ENCODE data around the gene PAFAH1B1.

The PAFAH1B1 gene

DNA sequence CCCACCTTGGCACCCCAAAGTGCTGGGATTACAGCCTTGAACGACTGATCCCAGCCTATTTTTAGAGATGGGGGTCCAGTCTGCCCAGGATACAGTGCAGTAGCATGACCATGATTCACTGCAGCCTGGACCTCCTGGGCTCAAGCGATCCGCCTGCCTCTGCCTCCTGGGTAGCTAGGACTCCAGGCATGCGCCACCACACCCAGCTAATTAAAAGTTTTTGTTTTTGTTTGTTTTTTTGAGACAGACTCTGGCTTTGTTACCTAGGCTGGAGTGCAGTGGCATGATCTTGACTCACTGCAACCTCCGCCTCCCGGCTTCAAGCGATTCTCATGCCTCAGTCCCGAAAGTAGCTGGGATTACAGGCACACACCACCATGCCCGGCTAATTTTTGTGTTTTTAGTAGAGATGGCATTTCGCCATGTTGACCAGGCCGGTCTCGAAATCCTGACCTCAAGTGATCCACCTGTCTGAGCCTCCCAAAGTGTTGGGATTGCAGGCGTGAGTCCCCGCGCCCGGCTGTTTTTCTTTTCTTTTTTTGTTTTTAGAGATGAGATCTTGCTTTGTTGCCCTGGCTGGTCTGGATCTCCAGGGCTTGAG, 2.3 kb upstream of the PAFAH1B1 start:
- ChIA-PET CTCF (interaction anchor here (0.6 kb wide), 1 partner anchor 28 kb away, joined by 3 read pairs; no protein-coding TSS in a partner anchor), POLR2A (no interaction called here)
- TF ChIP-seq, protein P1, sequence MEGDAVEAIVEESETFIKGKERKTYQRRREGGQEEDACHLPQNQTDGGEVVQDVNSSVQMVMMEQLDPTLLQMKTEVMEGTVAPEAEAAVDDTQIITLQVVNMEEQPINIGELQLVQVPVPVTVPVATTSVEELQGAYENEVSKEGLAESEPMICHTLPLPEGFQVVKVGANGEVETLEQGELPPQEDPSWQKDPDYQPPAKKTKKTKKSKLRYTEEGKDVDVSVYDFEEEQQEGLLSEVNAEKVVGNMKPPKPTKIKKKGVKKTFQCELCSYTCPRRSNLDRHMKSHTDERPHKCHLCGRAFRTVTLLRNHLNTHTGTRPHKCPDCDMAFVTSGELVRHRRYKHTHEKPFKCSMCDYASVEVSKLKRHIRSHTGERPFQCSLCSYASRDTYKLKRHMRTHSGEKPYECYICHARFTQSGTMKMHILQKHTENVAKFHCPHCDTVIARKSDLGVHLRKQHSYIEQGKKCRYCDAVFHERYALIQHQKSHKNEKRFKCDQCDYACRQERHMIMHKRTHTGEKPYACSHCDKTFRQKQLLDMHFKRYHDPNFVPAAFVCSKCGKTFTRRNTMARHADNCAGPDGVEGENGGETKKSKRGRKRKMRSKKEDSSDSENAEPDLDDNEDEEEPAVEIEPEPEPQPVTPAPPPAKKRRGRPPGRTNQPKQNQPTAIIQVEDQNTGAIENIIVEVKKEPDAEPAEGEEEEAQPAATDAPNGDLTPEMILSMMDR (IDR thresholded peaks at IDR 0.05; ENCODE audit: insufficient read depth, low read length, missing control alignments) = no peak
- H3K4me3 ChIP-seq (ENCODE audit: low read depth, low read length) = no peak overlapping the region
- DNase-seq (ENCODE audit: low read depth, low spot score) = no peak

DNA sequence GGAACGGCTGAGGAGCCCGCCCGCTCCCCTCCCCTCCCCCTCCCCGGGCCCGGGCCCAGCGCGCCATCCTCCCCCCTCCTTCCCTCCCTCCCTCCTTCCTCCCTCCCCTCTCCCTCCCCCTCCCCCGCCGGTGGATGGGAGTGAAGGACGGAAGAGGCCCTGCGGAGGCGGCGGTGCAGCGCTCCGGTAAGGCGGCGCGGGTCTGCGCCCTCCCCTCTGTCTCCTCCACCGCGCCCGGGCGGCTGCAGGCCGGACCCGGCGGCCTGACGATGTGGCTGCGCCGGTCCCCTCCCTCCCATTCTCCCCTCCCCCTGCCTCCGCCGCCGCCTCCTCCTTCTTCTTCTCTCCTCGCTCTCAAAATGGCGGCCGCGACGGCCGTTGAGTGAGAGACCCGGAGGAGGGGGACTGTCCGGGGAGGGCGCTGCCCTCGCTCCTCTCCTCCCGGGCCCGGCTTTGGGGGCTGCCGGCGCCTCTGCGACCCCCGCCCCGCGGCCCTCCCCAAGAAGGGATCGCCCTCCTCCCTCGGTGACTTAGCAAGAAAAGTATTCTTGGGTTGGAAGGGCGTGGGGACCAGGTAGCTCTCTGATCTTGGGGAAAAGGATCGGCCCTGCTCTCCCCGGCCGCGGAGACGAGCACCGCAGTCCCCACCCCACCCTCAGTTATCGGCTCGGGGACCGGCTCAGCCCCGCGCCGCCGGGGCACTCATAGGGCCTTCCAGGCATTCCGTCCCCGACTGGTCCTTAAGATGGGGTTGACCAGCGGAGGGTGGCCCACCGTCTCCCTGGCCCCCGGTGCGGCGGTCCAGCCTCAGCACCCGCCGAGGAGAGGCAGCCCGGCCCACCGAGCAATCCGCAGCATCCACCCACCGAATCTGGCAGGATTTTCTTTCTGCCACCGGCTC, 617 bp downstream of the PAFAH1B1 start:
- ChIA-PET POLR2A (interaction anchor here (0.8 kb wide), 1 partner anchor 69 kb away, joined by 3 read pairs; no protein-coding TSS in a partner anchor), CTCF (no interaction called here)
- TF ChIP-seq, protein P1 (IDR thresholded peaks at IDR 0.05; ENCODE audit: insufficient read depth, low read length, missing control alignments) = no peak
- no peak for DNase-seq (ENCODE audit: low read depth, low spot score)
- peak overlapping the region; percentile 78 for H3K4me3 ChIP-seq (ENCODE audit: low read depth, low read length)

DNA sequence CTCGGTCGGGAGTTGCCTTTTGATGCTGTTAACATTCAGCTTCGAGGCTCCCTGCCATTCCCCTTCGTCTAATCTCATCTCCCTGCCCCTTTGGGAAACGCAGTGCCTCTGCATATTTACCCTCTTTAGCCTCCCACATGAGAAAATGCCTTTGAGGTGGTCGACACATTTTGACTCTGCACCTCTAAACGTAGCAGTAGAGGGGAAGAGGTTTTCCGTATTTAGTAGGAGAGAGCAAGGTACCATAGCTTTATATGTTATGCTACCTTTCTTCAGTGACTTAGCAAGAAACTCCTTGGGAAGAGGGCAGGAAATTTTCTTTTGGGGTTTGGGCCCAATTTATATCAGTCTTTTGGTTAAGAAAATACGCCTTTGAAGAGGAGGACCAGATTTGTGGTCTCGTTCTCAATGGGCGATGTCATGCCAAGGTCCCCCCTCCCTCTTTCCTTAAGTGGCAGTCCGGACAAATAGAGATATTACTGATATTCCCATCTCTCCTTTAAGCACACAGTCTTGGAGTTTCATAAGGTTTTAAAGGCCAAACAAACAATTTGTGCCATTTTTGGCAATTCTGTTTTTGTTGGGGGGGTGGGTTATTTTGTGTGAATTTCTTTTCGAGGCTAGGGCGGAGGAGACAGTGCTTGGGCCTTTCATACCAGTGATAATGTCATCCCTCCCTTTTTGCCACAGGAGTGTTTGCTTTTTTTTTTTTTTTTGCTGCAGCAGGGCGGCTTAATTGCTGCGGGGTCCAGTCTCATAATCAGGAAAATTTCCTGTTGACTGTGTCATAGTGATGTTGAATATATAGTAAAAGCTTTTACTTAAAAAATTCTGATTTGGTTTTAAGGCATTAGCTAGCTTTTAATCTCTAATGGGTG, 1.5 kb downstream of the PAFAH1B1 start:
- TF ChIP-seq, protein P1 (IDR thresholded peaks at IDR 0.05; ENCODE audit: insufficient read depth, low read length, missing control alignments) = no peak
- DNase-seq (ENCODE audit: low read depth, low spot score) = no peak
- H3K4me3 ChIP-seq (ENCODE audit: low read depth, low read length) = peak overlapping the region; percentile 78
- ChIA-PET CTCF (no interaction called here), POLR2A (no interaction called here)

DNA sequence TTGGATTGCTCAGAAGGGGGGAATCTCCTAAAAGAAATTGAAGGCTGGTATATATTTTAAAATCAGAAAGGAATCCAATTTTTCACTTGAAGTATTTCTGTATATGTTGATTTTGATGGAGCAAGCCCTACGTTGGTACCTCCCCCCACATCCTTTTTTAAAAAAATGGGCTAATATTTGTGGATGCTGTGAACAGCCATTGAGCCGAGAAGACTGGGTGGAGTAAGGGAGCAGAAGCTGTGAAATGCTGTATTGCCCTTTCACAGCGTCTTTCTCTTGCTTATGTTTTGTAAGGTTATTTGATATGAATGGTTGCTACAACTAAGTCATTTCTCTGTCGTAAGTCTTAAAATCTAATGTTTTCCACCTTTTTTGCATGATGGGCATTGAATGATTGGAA, 2.3 kb downstream of the PAFAH1B1 start:
- POLR2A ChIA-PET = no interaction called here
- DNase-seq (ENCODE audit: low read depth, low spot score) = no peak
- peak overlapping the region; percentile 78 for H3K4me3 ChIP-seq (ENCODE audit: low read depth, low read length)
- TF ChIP-seq, protein P1 (IDR thresholded peaks at IDR 0.05; ENCODE audit: insufficient read depth, low read length, missing control alignments) = no peak
- CTCF ChIA-PET = no interaction called here

DNA sequence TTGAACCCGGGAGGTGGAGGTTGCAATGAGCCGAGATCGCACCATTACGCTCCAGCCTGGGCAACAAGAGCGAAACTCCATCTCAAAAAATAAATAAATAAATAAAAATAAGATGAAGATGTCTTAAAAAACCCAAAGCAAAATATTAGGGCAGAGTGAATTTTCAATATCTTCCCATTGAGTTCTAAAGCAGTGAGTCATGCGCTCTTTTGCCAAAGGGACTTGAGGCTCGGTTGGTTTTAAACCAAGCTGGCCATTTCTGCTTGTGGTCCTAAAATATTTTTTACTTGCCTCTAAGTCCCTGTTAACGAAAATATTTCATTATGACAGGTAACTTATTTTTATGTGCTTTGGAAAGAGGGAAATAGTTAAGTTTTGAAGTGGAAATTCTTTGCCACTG, 4.7 kb downstream of the PAFAH1B1 start:
- CTCF ChIA-PET = interaction anchor here (1.0 kb wide), 1 partner anchor 182 kb away, joined by 3 read pairs; no protein-coding TSS in a partner anchor
- POLR2A ChIA-PET = no interaction called here
- H3K4me3 ChIP-seq (ENCODE audit: low read depth, low read length) = no peak overlapping the region
- no peak for DNase-seq (ENCODE audit: low read depth, low spot score)
- TF ChIP-seq, protein P1 (IDR thresholded peaks at IDR 0.05; ENCODE audit: insufficient read depth, low read length, missing control alignments) = no peak
